Urothelium cell line (cell line): Measurements from ENCODE around the gene CRAMP1.
"Not testable (repeated sequence)": the region's sequence is repeated elsewhere in the genome, so short reads cannot be mapped to it uniquely, and the experiment has no call there.

ENCODE experiments used
- DNase-seq: peaks from one replicate; pipeline ENCODE4 v3.0.0; 2011; ENCODE audit warnings: low spot score, mixed read lengths
- FAIRE-seq: peaks from 2 replicates; lab custom pipeline; 2011; peaks lifted over from hg19 to GRCh38; lab: Jason Lieb, UNC

Gene CRAMP1

DNA sequence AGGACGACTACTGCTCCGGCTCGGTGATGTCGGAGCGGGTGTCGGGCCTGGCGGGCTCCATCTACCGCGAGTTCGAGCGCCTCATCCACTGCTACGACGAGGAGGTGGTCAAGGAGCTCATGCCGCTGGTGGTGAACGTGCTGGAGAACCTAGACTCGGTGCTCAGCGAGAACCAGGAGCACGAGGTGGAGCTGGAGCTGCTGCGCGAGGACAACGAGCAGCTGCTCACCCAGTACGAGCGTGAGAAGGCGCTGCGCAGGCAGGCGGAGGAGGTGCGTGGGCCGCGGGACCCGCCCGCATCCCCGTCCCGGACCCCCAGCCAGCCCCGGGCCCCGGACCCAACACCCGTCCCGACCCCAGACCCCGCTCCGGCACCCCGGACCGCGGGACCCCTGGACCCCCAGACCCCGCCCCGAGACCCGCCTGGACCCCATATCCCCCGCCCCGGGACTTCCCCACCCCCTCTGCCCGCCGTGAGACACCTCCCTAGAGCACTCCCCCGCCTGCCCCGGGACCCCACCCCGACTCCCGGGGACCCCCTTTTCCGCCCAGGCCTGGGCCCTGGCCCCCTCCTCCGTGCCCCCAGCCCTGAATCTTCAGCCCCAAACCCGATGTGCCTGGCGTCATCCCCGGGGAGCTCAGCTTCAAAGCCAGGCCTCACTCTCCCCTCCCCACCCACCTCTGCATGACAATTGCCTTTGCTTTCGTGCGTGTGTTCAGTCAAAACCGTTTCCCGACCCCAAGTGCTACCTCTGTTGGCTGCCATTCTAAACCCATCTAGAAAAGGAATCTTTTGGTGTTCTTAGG lies 94.4 kb downstream of the CRAMP1 start:
- FAIRE-seq: peak; percentile 79
- no peak for DNase-seq

DNA sequence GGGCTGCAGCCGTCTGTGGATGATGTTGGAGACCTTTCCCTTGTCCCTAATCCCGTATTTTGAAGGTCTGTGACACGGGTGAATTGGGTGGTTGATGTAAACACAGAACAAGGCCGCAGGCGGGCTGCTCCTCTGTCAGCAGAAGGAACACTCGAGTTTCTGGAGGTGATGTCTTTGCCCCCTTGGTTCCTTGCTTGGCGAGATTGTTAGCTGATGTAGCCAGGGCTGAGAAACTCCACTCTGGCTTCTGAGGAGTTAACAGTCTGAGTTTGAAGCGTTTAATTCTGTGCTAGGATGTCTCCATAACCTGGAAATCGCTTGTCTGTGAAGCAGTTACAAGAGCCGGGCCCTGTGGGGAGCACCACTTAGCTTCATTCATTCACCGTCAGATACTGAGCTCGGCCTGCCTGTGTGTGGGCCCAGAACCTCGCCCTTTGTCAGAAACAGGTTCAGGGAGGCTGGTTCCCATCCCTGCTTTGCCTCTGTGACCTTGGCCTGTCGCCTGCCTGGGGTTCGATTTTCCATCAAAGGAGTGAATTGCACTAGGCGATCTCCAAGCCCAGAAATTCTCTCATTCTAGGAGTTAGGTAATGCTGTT lies 95.1 kb downstream of the CRAMP1 start:
- DNase-seq: peak; percentile 20
- no peak for FAIRE-seq

DNA sequence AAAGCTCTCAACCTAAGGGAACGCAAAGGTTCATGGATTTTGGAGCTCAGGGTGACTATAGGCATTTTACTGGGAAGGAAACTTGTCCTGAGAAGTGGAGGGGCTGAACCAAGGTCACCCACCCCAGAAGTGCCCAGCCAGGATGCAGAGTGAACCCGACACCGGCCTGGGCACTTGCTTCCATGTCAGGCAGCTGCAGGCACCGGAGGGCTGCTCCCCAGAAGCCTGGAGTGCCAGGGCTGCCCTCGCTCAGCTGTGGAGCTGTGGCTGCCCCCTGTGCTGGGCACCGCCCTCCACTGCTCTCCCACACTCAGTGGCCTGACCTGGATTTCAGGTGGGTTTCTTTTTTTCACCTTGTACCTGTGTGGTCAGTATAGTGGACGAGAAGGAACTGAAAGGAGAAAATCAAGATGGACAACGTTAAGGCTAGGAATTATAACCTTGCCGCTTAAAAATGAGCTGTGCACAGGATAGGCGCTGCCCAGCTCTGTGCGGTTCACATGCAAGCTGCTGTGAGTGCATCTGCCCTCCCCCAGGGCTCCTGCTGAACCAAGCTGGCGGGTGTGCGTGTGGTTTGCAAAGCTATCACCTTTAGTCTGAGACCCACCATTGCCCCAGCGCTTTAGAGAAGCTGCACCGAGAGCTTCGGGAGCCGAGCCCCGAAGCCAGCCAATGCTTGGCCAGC lies 96.1 kb downstream of the CRAMP1 start:
- FAIRE-seq (no peak), DNase-seq (no peak)

GRCh38 chr16:1708768-1709180 lies 96.6 kb downstream of the CRAMP1 start:
- DNase-seq (no peak), FAIRE-seq (no peak)

DNA sequence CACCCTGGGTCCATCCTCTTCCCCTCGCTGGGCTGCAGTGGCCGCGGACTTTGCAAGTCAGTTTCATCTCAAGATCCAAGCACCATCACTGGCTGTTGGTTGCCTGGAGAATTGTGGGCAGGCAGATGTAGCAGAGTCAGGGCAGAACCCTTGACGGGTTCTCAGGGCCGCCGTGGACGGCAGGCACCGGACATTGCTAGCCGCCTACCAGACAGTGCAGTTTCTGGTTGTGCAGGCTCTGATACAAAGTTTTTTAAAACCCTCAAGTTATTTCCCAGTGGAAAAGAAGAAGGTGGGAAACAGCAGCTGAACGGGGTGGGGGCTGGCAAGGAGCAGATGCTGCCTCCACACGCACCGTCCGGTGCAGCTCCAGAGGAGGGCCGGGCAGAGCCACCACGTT lies 97.2 kb downstream of the CRAMP1 start:
- no peak for FAIRE-seq
- no peak for DNase-seq

DNA sequence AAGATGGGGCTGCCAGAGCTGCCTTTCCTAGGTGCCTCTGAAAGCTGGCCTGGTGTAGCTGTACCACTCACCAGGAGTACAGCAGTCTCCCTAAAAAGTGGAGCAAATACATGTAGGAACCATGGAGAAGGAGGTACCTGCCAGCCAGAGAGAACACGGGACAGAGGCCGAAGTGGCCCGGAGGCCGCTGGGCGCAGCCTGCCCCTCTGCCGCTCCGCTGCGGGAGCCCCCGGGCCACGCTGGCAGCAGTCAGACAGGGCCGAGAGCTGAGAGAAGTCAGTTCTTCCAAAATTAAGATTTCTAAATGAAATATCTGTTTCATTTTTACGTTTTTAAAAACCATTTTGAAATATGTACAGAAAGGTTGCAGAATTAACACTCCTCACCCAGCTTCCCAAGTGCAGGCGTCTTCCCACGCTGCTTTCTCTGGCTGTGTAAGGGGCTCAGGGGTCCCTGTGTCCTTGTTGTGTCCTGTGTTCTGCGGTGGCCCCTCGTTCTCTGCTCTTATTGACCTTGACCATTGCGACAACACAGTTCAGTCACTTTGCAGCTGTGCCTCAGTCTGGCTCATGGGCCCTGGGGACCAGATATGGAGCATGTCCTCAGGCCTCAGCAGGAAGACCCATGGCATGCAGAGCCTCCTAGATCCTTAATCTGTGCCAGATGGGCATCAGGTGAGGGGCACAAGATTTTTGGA lies 98.8 kb downstream of the CRAMP1 start:
- no peak for DNase-seq
- no peak for FAIRE-seq

- DNase-seq (no peak), FAIRE-seq (no peak)
Measured at GRCh38 chr16:1712791-1713261, 100.7 kb downstream of the CRAMP1 start.

DNA sequence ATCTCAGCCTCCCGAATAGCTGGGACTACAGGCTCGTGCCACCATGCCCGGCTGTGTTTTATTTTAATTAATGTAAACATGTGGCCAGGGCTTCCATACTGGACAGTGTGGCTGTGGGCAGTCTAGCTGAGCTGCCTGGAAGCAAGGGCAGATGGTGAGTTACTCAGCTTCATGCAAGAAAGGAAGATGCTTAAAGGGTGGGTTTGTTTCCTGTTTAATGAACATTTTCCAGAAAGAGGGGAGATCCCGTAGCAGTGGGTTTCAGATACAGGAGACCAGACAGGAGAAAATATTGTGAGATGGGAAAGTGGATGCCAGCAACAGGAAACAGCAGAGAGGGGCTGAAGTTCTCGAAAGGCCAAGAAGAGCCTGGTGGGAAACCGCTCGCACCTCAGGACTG lies 101.2 kb downstream of the CRAMP1 start:
- no peak for FAIRE-seq

GRCh38 chr16:1713933-1714332 lies 101.8 kb downstream of the CRAMP1 start:
- DNase-seq (no peak), FAIRE-seq (no peak)

More for the DNA sequence above, 101.2 kb downstream of the CRAMP1 start:
- no peak for DNase-seq

GRCh38 chr16:1715220-1715619 lies 103.1 kb downstream of the CRAMP1 start:
- no peak for DNase-seq
- FAIRE-seq: no peak

DNA sequence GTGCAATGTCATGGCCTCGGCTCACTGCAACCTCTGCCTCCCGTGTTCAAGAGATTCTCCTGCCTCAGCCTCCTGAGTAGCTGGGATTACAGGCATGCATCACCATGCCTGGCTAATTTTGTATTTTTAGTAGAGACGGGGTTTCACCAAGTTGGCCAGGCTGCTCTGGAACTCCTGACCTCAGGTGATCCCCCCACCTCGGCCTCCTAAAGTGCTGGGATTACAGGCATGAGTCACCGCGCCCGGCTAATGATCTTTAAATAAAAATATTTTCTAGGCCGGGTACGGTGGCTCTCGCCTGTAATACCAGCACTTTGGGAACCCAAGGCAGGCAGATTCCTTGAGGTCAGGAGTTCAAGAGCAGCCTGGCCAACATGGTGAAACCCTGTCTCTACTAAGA lies 106.1 kb downstream of the CRAMP1 start:
- FAIRE-seq, DNase-seq: not testable (repeated sequence)

GRCh38 chr16:1719559-1720229 lies 107.5 kb downstream of the CRAMP1 start:
- DNase-seq, FAIRE-seq: not testable (repeated sequence)

DNA sequence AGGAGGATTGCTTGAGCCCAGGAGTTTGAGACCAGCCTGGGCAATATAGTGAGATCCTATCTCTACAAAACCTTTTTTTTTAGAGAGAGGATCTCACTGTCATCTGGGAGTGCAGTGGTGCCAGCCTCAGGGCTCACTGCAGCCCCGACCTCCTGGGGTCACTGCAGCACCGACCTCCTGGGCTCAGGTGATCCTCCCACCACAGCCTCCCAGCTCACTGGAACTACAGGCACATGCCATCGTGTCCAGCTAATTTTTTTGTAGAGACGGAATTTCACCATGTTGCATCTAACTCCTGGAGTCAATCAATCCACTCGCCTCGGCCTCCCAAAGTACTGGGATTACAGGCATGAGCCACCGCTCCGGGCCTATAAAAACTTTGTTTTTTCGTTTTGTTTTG lies 109.2 kb downstream of the CRAMP1 start:
- no peak for DNase-seq
- FAIRE-seq: no peak

- DNase-seq: peak; percentile 54
- FAIRE-seq: no peak
Measured at GRCh38 chr16:1723450-1724147, 111.4 kb downstream of the CRAMP1 start.

GRCh38 chr16:1724491-1724890 lies 112.3 kb downstream of the CRAMP1 start:
- DNase-seq (no peak), FAIRE-seq (no peak)

DNA sequence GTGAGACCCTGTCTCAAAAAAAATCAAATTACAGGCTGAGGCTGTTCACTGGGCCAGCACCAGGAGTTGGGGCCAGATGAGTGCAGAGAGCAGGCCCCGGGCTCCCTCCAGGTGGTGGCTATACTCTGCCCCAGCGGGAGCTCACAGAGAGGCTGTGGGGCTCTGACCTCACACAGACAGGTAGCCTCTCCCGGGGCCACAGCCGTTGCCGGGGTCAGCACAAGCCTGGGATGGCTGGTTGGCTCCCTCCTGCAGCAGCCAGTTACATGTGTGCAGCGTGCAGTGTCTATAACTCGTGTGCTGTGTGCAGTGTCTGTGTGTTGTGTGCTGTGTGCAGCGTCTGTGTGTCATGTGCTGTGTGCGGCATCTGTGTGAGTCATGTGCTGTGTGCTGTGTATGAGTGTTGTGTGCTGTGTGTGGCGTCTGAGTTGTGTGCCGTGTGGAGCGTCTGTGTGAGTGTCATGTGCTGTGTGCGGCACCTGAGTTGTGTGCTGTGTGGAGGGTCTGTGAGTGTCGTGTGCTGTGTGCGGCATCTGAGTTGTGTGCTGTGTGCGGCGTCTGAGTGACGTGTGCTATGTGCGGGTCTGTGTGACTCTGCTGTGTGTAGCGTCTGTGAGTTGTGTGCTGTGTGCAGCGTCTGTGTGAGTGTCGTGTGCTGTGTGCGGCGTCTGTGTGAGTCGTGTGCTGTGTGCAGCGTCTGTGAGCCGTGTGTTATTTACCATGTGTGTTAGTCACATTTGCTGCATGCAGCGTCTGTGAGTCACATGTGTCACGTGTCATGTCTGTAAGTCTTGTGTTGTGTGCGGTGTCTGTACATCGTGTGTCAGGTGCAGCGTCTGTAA lies 114.7 kb downstream of the CRAMP1 start:
- DNase-seq (no peak), FAIRE-seq (no peak)
